Calu3 (cell line): Measurements from ENCODE around the gene CTPS2. TPM values are rescaled to one million over a fixed set of nuclear protein-coding genes. Genes with fewer than 3 reads are reported as not detected.
"Not testable (repeated sequence)": the region's sequence is repeated elsewhere in the genome, so short reads cannot be mapped to it uniquely, and the experiment has no call there.

ENCODE experiments used
- BruUV-seq: library from RNA; stranded (reverse); fragments of 400-500 nt; replicated peaks from 2 replicates; lab custom pipeline; 2021; lab: Mats Ljungman, UMichigan
- CTCF ChIA-PET: fragments of 300-600 bp; sonication (Branson Sonifier 250); formaldehyde crosslinking; loops from one replicate; lab custom pipeline; 2022; ENCODE audit warnings: antibody characterized with exemption; lab: Charles Lee
- DNase-seq: peaks from one replicate; pipeline ENCODE4 v3.0.0; 2022
- H3K27ac Mint-ChIP-seq: one replicate; pipeline ENCODE4 v1.8.0; 2022; ENCODE audit warnings: mixed read lengths; ENCODE audit not compliant: unreplicated experiment
- H3K27me3 Mint-ChIP-seq: one replicate; pipeline ENCODE4 v1.8.0; 2022; ENCODE audit warnings: mixed read lengths; ENCODE audit not compliant: unreplicated experiment
- H3K36me3 Mint-ChIP-seq: one replicate; pipeline ENCODE4 v1.8.0; 2022; ENCODE audit warnings: mild to moderate bottlenecking, moderate library complexity, mixed read lengths; ENCODE audit not compliant: insufficient read depth, unreplicated experiment
- H3K4me1 Mint-ChIP-seq: one replicate; pipeline ENCODE4 v1.8.0; 2022; ENCODE audit warnings: mild to moderate bottlenecking, low read depth, mixed read lengths; ENCODE audit not compliant: unreplicated experiment
- H3K4me3 Mint-ChIP-seq: one replicate; pipeline ENCODE4 v1.8.0; 2022; ENCODE audit warnings: mild to moderate bottlenecking, low read depth, moderate library complexity, mixed read lengths; ENCODE audit not compliant: unreplicated experiment
- H3K9me3 Mint-ChIP-seq: one replicate; pipeline ENCODE4 v1.8.0; 2022; ENCODE audit warnings: low read depth, mixed read lengths; ENCODE audit not compliant: unreplicated experiment
- intact Hi-C: fragments of 100-400 bp; cut with micrococcal nuclease; formaldehyde crosslinking; loops from one replicate; pipeline ENCODE4 v1.10.0; 2022; ENCODE audit not compliant: unreplicated experiment
- total RNA-seq: library from RNA; stranded (reverse); gene quantifications from 2 replicates; pipeline ENCODE4 v1.2.3, GENCODE V29; 2022
- TF ChIP-seq, protein P1 (sequence below): fragments of 200-600 bp; IDR thresholded peaks from one replicate; pipeline ENCODE4 v1.8.0; 2022; ENCODE audit warnings: antibody characterized with exemption; ENCODE audit not compliant: unreplicated experiment

CTPS2 gene
- total RNA-seq, 1 experiment from 2014 or later, result 23.2 TPM

DNA sequence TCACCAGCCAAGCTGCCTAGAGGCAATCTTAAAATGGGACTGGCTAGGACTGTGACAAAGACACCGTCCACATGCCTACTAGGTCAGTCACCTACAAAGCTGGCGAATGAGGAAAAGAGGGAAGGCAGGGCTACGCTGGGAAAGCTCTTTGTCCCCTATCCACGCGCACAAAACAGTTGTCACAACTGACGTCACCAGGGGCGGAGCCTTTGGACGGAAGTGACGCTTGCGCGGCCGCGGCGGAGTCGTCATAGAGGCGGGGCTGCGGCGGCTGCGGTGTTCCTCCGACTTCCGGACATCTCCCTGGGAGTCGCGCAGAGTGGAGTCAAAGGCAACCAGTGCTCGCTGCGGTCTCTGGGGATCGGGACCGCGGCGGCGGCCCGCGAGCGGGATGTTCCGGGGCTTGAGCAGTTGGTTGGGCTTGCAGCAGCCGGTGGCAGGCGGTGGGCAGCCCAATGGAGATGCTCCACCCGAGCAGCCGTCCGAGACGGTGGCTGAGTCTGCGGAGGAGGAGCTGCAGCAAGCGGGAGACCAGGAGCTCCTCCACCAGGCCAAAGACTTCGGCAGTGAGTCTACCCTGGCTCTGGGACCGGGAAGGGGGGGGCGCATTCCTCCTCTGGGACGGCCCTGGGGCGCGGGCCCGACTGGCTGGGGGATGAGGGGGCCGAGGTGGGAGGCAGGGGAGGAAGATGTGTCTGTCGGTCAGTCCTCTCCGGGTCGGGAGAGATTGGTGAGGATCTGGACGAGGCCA lies 7.0 kb upstream of the CTPS2 start, which contains the start of gene SYAP1:
SYAP1 (plus strand) TSS at position 279 of the 751 bp plus-strand sequence; CDS start at position 392, 113 bp downstream.
- DNase-seq, result peak; percentile 96
- H3K27me3 Mint-ChIP-seq, result no peaks in the 10 kb centered on the region
- peaks cover 29% of the 10 kb centered on the region for H3K36me3 Mint-ChIP-seq
- TF ChIP-seq, protein P1, sequence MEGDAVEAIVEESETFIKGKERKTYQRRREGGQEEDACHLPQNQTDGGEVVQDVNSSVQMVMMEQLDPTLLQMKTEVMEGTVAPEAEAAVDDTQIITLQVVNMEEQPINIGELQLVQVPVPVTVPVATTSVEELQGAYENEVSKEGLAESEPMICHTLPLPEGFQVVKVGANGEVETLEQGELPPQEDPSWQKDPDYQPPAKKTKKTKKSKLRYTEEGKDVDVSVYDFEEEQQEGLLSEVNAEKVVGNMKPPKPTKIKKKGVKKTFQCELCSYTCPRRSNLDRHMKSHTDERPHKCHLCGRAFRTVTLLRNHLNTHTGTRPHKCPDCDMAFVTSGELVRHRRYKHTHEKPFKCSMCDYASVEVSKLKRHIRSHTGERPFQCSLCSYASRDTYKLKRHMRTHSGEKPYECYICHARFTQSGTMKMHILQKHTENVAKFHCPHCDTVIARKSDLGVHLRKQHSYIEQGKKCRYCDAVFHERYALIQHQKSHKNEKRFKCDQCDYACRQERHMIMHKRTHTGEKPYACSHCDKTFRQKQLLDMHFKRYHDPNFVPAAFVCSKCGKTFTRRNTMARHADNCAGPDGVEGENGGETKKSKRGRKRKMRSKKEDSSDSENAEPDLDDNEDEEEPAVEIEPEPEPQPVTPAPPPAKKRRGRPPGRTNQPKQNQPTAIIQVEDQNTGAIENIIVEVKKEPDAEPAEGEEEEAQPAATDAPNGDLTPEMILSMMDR, result no peak
- no peaks in the 10 kb centered on the region for H3K9me3 Mint-ChIP-seq
- intact Hi-C loops, result loop anchor here (10.0 kb wide), 1 partner anchor 55 kb away; no protein-coding TSS in a partner anchor
- H3K27ac Mint-ChIP-seq, result peak within 1 kb of the TSS; percentile 98
- no TSS peak for BruUV-seq
- H3K4me1 Mint-ChIP-seq, result no peaks in the 10 kb centered on the region
- H3K4me3 Mint-ChIP-seq, result peak within 1 kb of the TSS; percentile 97
- CTCF ChIA-PET, result interaction anchor here (0.6 to 0.7 kb wide), 3 partner anchors 50 to 148 kb away, joined by 3 to 7 read pairs (median 3); no protein-coding TSS in a partner anchor

DNA sequence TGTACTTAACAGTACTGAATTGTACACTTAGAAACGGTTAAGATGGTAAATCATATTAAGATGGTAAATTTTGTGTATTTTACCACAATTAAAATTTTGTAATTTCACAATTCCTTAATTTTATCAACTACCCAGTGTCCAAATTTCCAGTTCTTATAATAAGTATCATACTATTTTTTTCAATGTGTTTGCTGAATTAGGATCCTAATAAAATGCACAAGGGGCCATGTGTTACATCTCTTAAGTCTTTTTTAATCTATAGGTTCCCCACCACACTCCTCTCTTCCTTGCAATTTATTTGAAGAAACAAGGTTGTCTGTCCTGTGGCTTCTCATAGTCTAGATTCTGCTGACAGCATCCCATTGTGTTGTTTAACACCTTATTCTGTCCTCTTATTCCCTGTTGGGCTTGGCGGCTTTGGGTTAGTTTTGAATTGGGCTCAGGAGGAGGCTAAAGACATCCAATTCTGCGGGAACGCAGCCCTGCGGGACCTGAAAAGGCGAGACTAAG lies 6.4 kb upstream of the CTPS2 start:
- H3K4me1 Mint-ChIP-seq, result peaks cover 4% of the 10 kb centered on the region
- TF ChIP-seq, protein P1, result no peak
- H3K27me3 Mint-ChIP-seq, result no peaks in the 10 kb centered on the region
- CTCF ChIA-PET, result interaction anchor here (0.6 kb wide), 1 partner anchor 50 kb away, joined by 7 read pairs; no protein-coding TSS in a partner anchor
- BruUV-seq, result TSS peak; percentile 100
- peak overlapping the region; percentile 97 for H3K4me3 Mint-ChIP-seq
- intact Hi-C loops, result no loop called here
- DNase-seq, result no peak
- peak overlapping the region; percentile 98 for H3K27ac Mint-ChIP-seq
- peaks cover 34% of the 10 kb centered on the region for H3K36me3 Mint-ChIP-seq
- H3K9me3 Mint-ChIP-seq, result no peaks in the 10 kb centered on the region

DNA sequence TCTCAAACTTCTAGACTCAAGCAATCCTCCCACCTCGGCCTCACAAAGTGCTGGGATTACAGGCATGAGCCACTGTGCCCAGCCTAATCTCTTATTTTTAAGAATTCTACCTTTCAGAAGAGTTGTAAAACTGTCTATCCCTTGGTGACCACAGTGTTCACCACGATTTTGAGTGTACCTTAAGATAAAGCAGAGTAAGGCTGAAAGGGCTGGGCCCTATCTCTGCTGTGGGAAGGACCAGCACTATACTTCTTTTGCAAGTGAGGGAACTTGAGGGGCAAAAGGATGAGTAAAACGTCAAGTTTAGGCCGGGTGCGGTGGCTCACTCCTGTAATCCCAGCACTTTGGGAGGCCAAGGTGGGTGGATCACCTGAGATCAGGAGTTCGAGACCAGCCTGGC lies 4.0 kb upstream of the CTPS2 start:
- H3K9me3 Mint-ChIP-seq, intact Hi-C loops, CTCF ChIA-PET, BruUV-seq, H3K4me3 Mint-ChIP-seq, H3K27me3 Mint-ChIP-seq, H3K4me1 Mint-ChIP-seq, DNase-seq, H3K27ac Mint-ChIP-seq: not testable (repeated sequence)
- H3K36me3 Mint-ChIP-seq, result peaks cover 45% of the 10 kb centered on the region

DNA sequence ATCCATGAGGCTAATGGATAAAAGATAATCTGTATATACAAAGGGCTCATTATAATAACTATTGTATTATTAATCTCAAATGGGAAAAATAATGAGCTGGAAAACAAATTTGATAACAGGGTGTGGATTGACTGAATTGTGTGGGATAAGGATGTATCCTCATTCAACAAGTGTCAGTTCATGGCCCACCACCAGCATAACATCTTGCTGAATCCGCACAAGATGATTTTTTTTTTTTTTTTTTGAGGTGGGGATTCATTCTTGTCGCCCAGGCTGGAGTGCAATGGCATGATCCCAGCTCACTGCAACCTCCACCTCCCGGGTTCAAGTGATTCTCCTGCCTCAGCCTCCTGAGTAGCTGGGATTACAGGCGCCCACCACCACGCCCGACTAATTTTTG lies 3.2 kb upstream of the CTPS2 start:
- H3K9me3 Mint-ChIP-seq, H3K4me3 Mint-ChIP-seq, DNase-seq, CTCF ChIA-PET, BruUV-seq, H3K27me3 Mint-ChIP-seq, H3K27ac Mint-ChIP-seq, intact Hi-C loops: not testable (repeated sequence)
- peaks cover 15% of the 10 kb centered on the region for H3K4me1 Mint-ChIP-seq
- H3K36me3 Mint-ChIP-seq, result peaks cover 46% of the 10 kb centered on the region

DNA sequence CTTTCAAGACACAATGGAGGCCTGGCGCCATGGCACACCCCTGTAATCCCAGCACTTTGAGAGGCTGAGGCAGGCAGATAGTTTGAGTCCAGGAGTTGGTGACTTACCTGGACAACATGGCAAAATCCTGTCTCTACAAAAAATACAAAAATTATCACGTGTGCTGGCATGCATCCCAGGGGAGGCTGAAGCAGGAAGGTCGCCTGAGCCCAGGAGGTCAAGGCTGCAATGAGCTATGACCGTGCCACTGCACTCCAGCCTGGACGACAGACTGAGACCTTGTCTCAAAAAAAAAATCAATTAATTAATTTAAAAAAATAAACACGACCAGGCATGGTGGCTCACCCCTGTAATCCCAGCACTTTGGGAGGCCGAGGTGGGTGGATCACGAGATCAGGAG lies 2.0 kb upstream of the CTPS2 start:
- no TSS peak for BruUV-seq
- Mint-ChIP-seq H3K4me3 (no peak overlapping the region), H3K4me1 (peaks cover 24% of the 10 kb centered on the region), H3K27me3 (no peaks in the 10 kb centered on the region), H3K36me3 (peaks cover 35% of the 10 kb centered on the region), H3K27ac (no peak overlapping the region), H3K9me3 (no peaks in the 10 kb centered on the region)
- TF ChIP-seq, protein P1, result no peak
- intact Hi-C loops, result no loop called here
- CTCF ChIA-PET, result no interaction called here
- no peak for DNase-seq
